ENCODE results near the gene VPS37D.

VPS37D gene

DNA sequence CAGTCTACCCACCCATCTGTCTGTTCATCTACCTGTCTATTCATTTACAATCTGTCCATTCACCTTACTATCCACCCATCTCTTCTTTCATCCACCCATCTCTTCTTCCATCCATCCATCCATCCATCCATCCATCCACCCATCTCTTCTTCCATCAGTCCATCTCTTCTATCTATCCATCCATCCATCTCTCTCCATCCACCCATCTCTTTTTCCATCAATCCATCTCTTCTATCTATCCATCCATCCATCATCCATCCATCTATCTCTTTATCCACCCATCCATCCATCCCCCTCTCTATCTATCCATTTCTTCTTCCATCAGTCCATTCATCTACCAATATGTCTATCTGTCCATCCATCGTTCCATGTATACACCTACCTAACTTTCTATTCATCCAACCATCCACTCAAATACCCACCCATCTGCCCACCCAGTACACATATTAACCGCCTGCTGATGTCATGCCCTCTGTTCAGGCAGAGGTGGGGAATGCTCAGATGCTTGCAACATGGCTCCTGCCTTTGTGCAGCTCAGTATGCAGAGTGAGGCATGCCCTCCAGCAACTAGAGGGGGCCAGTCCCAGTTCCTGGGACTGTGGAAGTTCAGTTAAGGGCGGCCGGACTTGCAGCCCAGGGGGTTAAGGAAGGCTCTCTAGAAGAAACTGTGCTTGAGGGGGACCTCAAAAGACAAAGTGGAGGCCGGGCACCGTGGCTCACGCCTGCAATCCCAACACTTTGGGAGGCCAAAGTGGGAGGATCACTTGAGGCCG is 32.0 kb upstream of the VPS37D start:
- Histone ChIP-seq H3K4me2 (peak overlapping the region in 5 of 11 experiments; percentile 61 to 76 (median 61); a peak in 10 of 22 replicates), H3K36me3 (no peaks in the 10 kb centered on the region), H3K4me3 (no peak overlapping the region), H3K9me3 (replicated peaks in 1 of 11) (peaks cover 0 to 7% (median 2%) of the 10 kb centered on the region in 11 experiments; a peak in 17 of 22 replicates), H3K9ac (no peak overlapping the region), H4K20me1 (no peaks in the 10 kb centered on the region), H3K4me1 (peaks cover 0 to 40% (median 20%) of the 10 kb centered on the region in 10 experiments; a peak in 13 of 20 replicates), H3K27me3 (no peaks in the 10 kb centered on the region), H3K27ac (no peak overlapping the region)
- TF ChIP-seq Cebpa-rat (IDR thresholded peaks at IDR 0.05) = no peak

DNA sequence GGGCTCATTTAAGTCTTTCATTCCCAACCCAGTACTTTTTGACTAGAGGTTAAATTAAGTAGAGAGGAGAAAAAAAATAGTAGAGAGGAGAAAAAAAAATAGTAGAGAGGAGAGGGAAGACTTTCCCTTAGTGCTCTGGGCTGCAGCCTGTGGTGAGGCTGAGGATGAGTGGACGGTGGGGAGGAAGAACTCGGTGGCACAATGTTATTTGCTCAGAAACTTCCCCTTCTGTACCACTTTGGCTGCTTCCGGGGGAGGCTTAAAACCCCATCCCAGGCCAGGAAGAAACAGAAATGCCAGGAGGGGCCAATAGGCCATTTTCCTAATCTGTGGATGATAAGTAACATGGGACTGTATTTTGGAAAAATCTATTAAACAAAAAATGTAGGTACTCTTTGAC is 28.7 kb upstream of the VPS37D start:
- no peaks in the 10 kb centered on the region for H3K36me3 ChIP-seq
- 0 out of 22 replicates have a peak overlapping the region, but pooled peaks of 1 of the 11 experiments have one; percentile 9 for H3K9ac ChIP-seq
- H3K4me3 ChIP-seq = no peak overlapping the region
- no peak for TF ChIP-seq Cebpa-rat (IDR thresholded peaks at IDR 0.05)
- H4K20me1 ChIP-seq = no peaks in the 10 kb centered on the region
- H3K4me2 ChIP-seq = peak overlapping the region in 6 of 11 experiments; percentile 1 to 61 (median 55); a peak in 10 of 22 replicates
- peaks cover 0 to 4% (median 0%) of the 10 kb centered on the region in 11 experiments; a peak in 2 of 22 replicates for H3K27me3 ChIP-seq
- no peak overlapping the region; a peak in 1 of 22 replicates for H3K27ac ChIP-seq
- H3K4me1 ChIP-seq = peaks cover 0 to 40% (median 17%) of the 10 kb centered on the region in 10 experiments; a peak in 13 of 20 replicates
- H3K9me3 ChIP-seq (replicated peaks in 1 of 11) = peaks cover 15 to 31% (median 21%) of the 10 kb centered on the region in 11 experiments

DNA sequence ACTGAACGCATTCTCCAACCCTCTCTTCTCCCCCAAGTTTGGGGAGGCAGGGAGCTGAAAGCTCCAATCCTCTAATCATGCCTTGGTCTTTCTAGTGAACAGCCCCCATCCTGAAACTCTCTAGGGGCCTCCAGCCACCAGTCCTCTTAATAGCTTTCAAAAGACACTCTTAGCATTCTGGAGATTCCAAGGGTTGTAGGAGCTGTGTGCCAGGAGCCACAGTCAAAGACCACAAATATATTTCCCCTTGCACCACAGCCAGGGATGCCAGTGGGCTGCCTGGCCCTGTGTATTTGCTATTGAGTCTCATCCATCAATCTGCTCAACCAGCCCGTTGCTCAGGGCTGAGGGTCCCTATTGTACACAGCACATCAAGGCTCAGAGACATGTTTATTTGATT is 24.8 kb upstream of the VPS37D start:
- Histone ChIP-seq H3K27me3 (peaks cover 18 to 43% (median 30%) of the 10 kb centered on the region in 11 experiments), H4K20me1 (peaks cover 0 to 23% (median 11%) of the 10 kb centered on the region in 11 experiments; a peak in 10 of 22 replicates), H3K4me3 (no peak overlapping the region), H3K4me1 (peaks cover 0 to 35% (median 10%) of the 10 kb centered on the region in 10 experiments; a peak in 16 of 20 replicates), H3K9me3 (replicated peaks in 1 of 11) (peaks cover 15 to 31% (median 21%) of the 10 kb centered on the region in 11 experiments), H3K9ac (no peak overlapping the region), H3K4me2 (no peak overlapping the region), H3K27ac (no peak overlapping the region), H3K36me3 (no peaks in the 10 kb centered on the region)
- no peak for TF ChIP-seq Cebpa-rat (IDR thresholded peaks at IDR 0.05)

DNA sequence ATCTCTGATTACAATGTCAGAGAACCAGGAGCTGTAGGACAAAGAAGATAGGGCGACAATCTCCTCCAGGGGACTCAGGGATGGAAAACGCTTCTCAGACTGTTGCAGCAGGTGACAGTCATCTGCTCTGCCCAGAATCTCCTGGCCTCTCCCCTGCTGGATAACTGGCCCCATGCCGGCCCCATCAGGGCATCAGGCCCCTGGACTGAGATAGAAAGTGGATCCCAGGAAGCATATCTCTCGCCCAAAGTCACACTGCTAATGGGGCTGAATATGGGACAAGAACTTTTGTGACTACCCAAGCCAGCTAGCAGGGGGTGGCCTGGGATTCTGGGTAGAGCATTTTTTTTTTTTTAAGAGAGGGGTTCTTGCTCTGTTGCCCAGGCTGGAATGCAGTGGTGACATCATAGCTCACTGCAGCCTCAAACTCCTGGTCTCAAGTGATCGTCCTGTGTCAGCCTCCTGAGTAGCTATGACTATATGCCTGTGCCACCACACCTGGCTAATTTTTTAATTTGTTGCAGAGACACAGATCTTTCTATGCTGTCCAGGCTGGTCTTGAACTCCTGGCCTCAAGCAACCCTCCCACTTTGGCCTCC is 22.8 kb upstream of the VPS37D start:
- Histone ChIP-seq H3K36me3 (no peaks in the 10 kb centered on the region), H3K9ac (no peak overlapping the region), H3K27ac (no peak overlapping the region), H3K4me2 (peak overlapping the region in 2 of 11 experiments; percentile 48 to 50; a peak in 3 of 22 replicates), H3K27me3 (peaks cover 36 to 62% (median 50%) of the 10 kb centered on the region in 11 experiments), H3K9me3 (replicated peaks in 1 of 11) (peaks cover 15 to 31% (median 21%) of the 10 kb centered on the region in 11 experiments), H4K20me1 (peaks cover 0 to 26% (median 11%) of the 10 kb centered on the region in 11 experiments; a peak in 11 of 22 replicates), H3K4me1 (peaks cover 0 to 28% (median 13%) of the 10 kb centered on the region in 10 experiments; a peak in 16 of 20 replicates), H3K4me3 (no peak overlapping the region)
- no peak for TF ChIP-seq Cebpa-rat (IDR thresholded peaks at IDR 0.05)

GRCh38 chr7:73645643-73646174 is 21.9 kb upstream of the VPS37D start:
- Histone ChIP-seq H3K9me3 (replicated peaks in 1 of 11) (peaks cover 14 to 23% (median 16%) of the 10 kb centered on the region in 11 experiments), H3K36me3 (no peaks in the 10 kb centered on the region), H3K4me3 (no peak overlapping the region), H3K4me1 (peaks cover 0 to 31% (median 14%) of the 10 kb centered on the region in 10 experiments; a peak in 16 of 20 replicates), H3K4me2 (peak overlapping the region in 3 of 11 experiments; percentile 29 to 50 (median 48); a peak in 7 of 22 replicates), H3K27ac (no peak overlapping the region), H3K9ac (no peak overlapping the region), H4K20me1 (peaks cover 0 to 27% (median 11%) of the 10 kb centered on the region in 11 experiments; a peak in 11 of 22 replicates), H3K27me3 (peaks cover 43 to 71% (median 59%) of the 10 kb centered on the region in 11 experiments)
- TF ChIP-seq Cebpa-rat (IDR thresholded peaks at IDR 0.05) = no peak

GRCh38 chr7:73646785-73647724 is 20.6 kb upstream of the VPS37D start:
- Histone ChIP-seq H3K27ac (no peak overlapping the region), H3K4me3 (peak overlapping the region in 3 of 10 experiments; percentile 49 to 63 (median 56); a peak in 6 of 20 replicates), H3K36me3 (no peaks in the 10 kb centered on the region), H3K4me2 (peak overlapping the region; percentile 66 to 89 (median 83); a peak in 18 of 22 replicates), H4K20me1 (peaks cover 0 to 27% (median 11%) of the 10 kb centered on the region in 11 experiments; a peak in 11 of 22 replicates), H3K4me1 (peaks cover 0 to 31% (median 14%) of the 10 kb centered on the region in 10 experiments; a peak in 16 of 20 replicates), H3K27me3 (peaks cover 43 to 80% (median 62%) of the 10 kb centered on the region in 11 experiments), H3K9me3 (replicated peaks in 1 of 11) (peaks cover under 1 to 10% (median 3%) of the 10 kb centered on the region in 11 experiments; a peak in 18 of 22 replicates), H3K9ac (peak overlapping the region in 1 of 11 experiments; percentile 64; a peak in 1 of 22 replicates)
- no peak for TF ChIP-seq Cebpa-rat (IDR thresholded peaks at IDR 0.05)

DNA sequence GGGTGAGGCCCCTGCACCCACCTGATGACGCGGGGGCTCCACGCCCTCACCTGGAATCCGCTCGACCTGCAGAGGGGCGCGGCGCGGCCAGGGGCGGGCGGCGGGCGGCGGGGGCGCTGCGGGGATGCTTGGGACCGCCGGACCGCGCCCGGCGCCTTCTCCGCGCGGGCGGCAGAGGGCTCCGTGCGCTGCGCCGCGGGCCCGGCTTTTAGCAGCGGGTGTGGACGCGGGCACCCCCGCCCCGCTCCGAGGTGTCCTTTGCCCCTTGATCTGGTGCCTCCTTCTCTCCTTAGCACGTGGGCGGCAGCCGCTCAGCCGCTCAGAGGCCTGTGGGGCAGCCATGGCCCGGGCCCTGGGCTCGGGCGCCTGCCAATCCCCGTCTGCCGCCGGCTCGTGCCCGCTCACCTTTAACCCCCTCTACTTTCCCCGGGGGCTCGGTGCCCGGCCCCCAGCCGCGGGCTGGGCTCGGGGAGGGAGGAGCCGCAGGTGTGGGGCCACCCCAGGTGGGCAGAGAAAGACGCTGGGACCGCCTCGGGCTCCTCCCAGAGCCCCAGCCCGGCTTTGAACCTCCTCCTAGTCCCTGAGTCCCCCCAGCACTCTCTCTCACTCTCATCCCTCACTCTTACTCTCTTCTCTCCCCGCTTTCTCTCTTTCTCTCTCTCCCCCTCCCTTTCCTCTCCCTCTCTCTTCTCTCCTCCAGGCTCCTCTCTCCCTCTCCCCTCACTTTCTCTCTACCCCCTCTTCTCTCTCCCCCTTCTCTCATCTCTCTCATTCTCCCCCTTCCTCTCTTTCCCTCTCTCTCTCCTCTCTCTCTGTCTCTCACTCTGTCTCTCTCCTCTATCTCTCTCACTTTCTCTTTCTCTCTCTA is 19.7 kb upstream of the VPS37D start:
- H3K36me3 ChIP-seq = no peaks in the 10 kb centered on the region
- peaks cover 0 to 31% (median 14%) of the 10 kb centered on the region in 10 experiments; a peak in 16 of 20 replicates for H3K4me1 ChIP-seq
- peak overlapping the region in 10 of 11 experiments; percentile 42 to 72 (median 56); a peak in 16 of 22 replicates for H3K9ac ChIP-seq
- peak overlapping the region; percentile 38 to 63 (median 52) for H3K4me3 ChIP-seq
- no peak for TF ChIP-seq Cebpa-rat (IDR thresholded peaks at IDR 0.05)
- H3K27ac ChIP-seq = no peak overlapping the region
- H4K20me1 ChIP-seq = peaks cover 0 to 27% (median 11%) of the 10 kb centered on the region in 11 experiments; a peak in 11 of 22 replicates
- peaks cover 0 to under 1% (median 0%) of the 10 kb centered on the region in 11 experiments; a peak in 1 of 22 replicates for H3K9me3 ChIP-seq (replicated peaks in 1 of 11)
- peak overlapping the region; percentile 66 to 89 (median 83) for H3K4me2 ChIP-seq
- H3K27me3 ChIP-seq = peaks cover 43 to 80% (median 62%) of the 10 kb centered on the region in 11 experiments
